Stimulated activated CD8-positive, alpha-beta memory T cell treated with anti-CD3 and anti-CD28 coated beads, Interleukin-7, amount 100 ng/mL, for 1 hour (primary cell): Measurements from ENCODE around the gene ZNF599.

ENCODE experiments used
- DNase-seq, 2 donors: peaks; one replicate each; pipeline ENCODE4 v3.0.0-alpha.2; 2020; ENCODE audit warnings: low read depth in 2 of 2

The ZNF599 gene

GRCh38 chr19:34744896-34745690 is 27.9 kb downstream of the ZNF599 start:
- no peak for DNase-seq

DNA sequence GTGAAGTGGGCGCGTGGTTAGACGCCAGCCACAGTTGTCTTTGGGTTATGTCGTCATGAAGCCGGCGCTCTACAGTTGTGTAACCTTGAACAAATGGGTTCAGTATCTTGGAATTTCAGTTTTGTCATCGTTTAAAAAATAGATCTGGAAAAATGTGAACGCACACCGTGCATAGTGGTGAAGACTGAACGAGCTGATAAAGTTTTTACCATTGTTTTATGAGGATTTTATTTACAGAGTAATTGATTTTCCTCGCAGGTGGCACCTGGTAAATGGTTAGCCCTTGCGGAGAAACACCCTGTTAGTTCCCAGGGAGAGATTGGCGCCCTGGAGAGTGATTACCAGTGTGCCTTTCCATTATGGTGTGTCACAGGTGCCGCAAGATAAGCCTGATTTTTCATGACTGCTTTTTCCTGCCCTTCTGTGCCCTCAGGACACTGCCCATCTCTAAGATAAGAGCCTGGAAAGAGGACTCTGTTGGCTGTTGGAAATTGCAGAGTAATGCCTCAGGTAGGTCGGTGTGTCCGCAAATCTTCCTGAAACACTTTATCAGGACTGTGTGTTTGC is 38.4 kb downstream of the ZNF599 start:
- DNase-seq, result peak in 1 of 2 donors; percentile 28

DNA sequence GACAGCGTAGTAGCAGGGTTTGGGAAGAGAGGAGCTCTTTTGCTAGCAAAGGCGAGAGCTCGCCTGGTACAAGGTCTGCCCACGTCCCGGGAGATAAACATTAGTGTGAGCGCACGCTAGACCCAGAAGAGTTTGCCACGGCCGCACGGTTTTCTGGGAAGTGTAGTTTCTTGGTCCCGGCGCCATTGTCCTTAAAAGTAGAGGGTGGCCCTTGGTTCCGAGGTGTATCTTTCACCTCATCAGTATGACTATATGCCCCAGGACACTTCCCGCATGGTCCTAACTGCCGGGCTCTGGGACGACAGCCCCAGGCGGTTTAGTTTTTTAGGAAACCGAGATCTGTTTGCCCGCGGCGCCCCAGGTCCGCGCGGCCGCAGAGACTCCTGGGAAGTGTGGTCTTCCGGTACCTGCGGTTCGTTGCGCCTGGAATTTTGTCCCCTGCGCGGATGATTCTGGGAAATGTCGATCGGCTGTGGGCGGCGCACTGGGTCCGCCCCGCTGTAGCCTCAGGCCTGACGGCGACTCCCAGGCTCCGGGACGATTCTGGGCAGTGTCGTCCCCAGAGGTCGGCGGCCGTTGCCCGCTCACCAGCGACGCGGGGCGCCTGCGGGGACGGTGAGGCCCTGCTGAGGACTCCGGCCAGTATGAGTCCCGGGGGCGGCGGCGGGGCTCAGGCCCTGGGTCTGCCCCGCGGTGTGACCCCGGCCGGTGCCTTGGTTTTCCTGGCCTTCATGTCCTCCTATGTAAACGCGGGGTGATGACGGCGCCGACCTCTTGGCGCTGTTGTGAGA is 39.1 kb downstream of the ZNF599 start, which contains the start of gene ZNF181:
Gene ZNF181, plus strand, starts transcription at position 498 of the 791 bp plus-strand sequence. CDS start 795 bp downstream, outside the sequence.
- peak; percentile 59 to 62 for DNase-seq

DNA sequence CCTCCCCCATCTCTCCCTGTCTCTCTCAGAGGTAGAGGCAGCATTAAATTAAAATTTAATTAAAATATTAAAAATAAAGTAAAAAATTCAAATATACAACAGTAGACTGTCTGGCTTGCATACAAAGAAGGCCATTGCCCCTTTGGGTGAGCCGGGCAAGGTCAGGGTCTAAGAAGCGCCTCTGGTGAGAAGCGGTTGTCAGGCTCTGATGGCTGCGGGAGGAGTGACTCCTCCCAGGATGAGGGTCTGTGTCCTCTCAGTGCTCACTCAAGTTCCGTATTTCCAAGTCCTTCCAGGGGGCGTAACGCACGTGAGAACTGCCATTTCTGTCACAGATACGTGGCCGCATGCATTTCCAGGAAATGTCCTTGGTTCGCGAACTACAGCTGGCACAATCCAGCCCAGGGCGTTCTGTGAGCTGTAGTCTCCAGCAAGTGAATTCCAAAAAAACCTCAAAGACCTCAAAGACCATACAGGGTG is 39.7 kb downstream of the ZNF599 start:
- peak in 1 of 2 donors; percentile 7 for DNase-seq

- no peak for DNase-seq
Measured at GRCh38 chr19:34732612-34733211, 40.3 kb downstream of the ZNF599 start.

GRCh38 chr19:34731964-34732363 is 41.1 kb downstream of the ZNF599 start:
- no peak for DNase-seq

- no peak for DNase-seq
Measured at GRCh38 chr19:34731019-34731829, 41.8 kb downstream of the ZNF599 start.

DNA sequence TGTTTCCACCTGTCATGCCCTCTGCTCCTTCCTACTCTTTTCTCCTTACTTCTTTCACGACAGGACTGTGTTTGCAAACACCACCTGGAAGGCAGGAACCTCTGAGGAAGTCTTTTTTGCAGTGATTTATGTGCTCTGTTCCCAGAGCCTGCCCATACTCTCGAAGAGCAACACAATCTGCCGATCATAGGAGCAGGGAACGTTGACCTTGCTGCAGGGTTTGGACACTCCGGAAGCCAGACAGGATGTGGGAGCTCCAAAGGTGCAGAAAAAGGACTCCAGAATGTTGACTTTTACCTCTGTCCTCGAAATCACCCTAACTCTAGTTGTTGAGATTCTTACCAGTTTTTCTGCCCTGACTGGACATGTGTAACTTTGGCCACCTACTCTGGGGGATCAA is 47.6 kb downstream of the ZNF599 start:
- DNase-seq, result no peak

GRCh38 chr19:34722353-34722752 is 50.7 kb downstream of the ZNF599 start:
- no peak for DNase-seq

GRCh38 chr19:34715357-34715756 is 57.7 kb downstream of the ZNF599 start:
- DNase-seq, result no peak

GRCh38 chr19:34713262-34713637 is 59.8 kb downstream of the ZNF599 start:
- no peak for DNase-seq

- peak; percentile 12 to 13 for DNase-seq
Measured at GRCh38 chr19:34712395-34713261, 60.4 kb downstream of the ZNF599 start.

GRCh38 chr19:34711890-34712289 is 61.1 kb downstream of the ZNF599 start:
- DNase-seq, result no peak
